ENCODE results near the gene RAD51B.

RAD51B gene

DNA sequence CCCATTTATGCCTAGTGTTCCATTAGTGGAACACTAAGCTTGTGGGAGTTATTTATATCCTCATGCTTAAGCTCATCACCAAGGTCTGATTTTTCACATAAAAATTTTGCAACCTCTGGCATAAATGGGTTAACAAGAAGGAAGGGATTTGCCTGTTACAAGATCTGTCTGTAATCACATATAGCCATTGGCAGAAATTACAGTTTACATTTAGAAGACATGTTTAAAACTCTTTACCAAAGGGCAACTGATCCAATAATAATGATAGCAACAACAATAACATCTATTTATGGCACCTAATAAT, 550.4 kb downstream of the RAD51B start:
- H3K4me3 ChIP-seq (ENCODE audit: low read depth, low read length) = no peak overlapping the region

GRCh38 chr14:68372368-68372767, 552.8 kb downstream of the RAD51B start:
- H3K4me3 ChIP-seq (ENCODE audit: low read depth, low read length) = no peak overlapping the region
- in situ Hi-C loops (cut with HindIII; ENCODE audit: low sequenced_read_pairs) = no loop called here
- TF ChIP-seq CTCF (IDR thresholded peaks at IDR 0.05; ENCODE audit: low read depth, low read length) = no peak
- no peak for DNase-seq (ENCODE audit: low read depth, low spot score)

More for the DNA sequence above, 550.4 kb downstream of the RAD51B start:
- TF ChIP-seq CTCF (IDR thresholded peaks at IDR 0.05; ENCODE audit: low read depth, low read length) = no peak
- in situ Hi-C loops (cut with HindIII; ENCODE audit: low sequenced_read_pairs) = no loop called here
- no peak for DNase-seq (ENCODE audit: low read depth, low spot score)

GRCh38 chr14:68373124-68373646, 553.6 kb downstream of the RAD51B start:
- no peak for TF ChIP-seq CTCF (IDR thresholded peaks at IDR 0.05; ENCODE audit: low read depth, low read length)
- DNase-seq (ENCODE audit: low read depth, low spot score) = no peak
- in situ Hi-C loops (cut with HindIII; ENCODE audit: low sequenced_read_pairs) = no loop called here
- no peak overlapping the region for H3K4me3 ChIP-seq (ENCODE audit: low read depth, low read length)

DNA sequence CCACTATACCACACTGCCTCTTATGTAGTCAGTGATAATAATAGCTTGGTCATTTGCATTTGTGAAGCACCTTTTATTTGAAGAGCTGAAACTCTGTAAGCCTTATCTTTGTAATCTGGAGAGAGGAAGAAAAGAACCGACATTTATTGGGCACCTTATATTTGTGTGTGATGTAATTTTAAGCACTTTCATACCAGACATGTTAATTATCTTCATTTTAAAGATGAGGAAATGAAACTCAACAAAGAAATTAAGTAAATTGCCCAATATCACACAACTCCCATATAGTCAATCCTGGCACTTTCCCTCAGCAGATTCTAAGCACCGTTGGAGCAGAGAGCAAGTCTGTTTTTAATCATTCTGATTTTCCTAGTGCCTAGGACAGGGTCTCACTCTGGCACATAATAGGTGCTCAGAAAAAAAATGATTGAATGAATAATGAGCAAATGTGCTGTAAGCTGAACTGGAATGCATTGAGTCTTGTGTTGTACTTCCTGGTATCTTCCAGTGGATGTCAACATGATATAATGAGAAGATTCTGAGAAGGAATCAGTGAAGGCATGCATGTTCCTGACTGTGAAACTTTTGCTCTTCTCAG, 554.4 kb downstream of the RAD51B start:
- no peak for TF ChIP-seq CTCF (IDR thresholded peaks at IDR 0.05; ENCODE audit: low read depth, low read length)
- DNase-seq (ENCODE audit: low read depth, low spot score) = no peak
- no peak overlapping the region for H3K4me3 ChIP-seq (ENCODE audit: low read depth, low read length)
- in situ Hi-C loops (cut with HindIII; ENCODE audit: low sequenced_read_pairs) = no loop called here

DNA sequence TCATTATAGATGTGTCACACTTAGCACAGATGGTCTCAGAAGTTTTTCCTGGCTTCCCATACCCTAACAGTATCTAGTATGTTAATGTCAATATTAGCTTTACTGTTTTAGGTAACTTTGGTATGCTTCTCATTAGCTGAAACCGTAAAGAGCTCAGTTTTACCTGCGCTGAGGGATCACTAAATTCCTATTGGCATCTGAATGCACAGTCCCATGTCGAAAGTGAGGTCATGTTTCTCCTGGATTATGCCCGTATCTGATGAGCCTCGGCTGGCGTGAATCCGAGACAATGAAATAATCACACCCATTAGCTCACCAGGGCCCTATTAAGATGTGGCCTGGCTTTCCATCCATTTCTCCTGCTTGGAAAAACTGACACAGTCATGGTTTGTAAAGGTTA, 555.1 kb downstream of the RAD51B start:
- in situ Hi-C loops (cut with HindIII; ENCODE audit: low sequenced_read_pairs) = no loop called here
- no peak for TF ChIP-seq CTCF (IDR thresholded peaks at IDR 0.05; ENCODE audit: low read depth, low read length)
- no peak for DNase-seq (ENCODE audit: low read depth, low spot score)
- H3K4me3 ChIP-seq (ENCODE audit: low read depth, low read length) = no peak overlapping the region

DNA sequence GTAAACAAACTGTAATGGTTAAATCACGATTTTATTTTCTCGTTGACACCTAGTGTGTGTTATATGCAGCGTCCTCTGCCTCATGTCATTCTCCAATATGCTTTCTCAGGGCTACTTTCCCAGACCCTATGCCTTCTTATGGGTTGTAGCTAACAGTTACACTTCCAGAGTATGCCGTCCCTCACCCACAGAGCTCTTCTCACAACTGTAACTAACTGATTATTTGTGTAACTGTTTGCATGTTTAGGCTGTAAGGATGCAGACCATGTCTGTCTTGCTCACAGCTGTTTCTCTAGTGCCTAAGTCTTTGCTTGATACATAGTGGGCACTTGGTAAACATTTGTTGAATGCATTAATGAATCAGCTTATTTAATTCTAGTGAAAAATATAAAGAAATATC, 555.8 kb downstream of the RAD51B start:
- TF ChIP-seq CTCF (IDR thresholded peaks at IDR 0.05; ENCODE audit: low read depth, low read length) = no peak
- no peak overlapping the region for H3K4me3 ChIP-seq (ENCODE audit: low read depth, low read length)
- in situ Hi-C loops (cut with HindIII; ENCODE audit: low sequenced_read_pairs) = no loop called here
- no peak for DNase-seq (ENCODE audit: low read depth, low spot score)
